ENCODE measurements around the gene UBE2N. TPM values are rescaled to one million over a fixed set of nuclear protein-coding genes. Genes with fewer than 3 reads are reported as not detected.

Gene UBE2N, protein sequence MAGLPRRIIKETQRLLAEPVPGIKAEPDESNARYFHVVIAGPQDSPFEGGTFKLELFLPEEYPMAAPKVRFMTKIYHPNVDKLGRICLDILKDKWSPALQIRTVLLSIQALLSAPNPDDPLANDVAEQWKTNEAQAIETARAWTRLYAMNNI
- 100 to 1,000 TPM; 157 to 189 TPM for total RNA-seq

DNA sequence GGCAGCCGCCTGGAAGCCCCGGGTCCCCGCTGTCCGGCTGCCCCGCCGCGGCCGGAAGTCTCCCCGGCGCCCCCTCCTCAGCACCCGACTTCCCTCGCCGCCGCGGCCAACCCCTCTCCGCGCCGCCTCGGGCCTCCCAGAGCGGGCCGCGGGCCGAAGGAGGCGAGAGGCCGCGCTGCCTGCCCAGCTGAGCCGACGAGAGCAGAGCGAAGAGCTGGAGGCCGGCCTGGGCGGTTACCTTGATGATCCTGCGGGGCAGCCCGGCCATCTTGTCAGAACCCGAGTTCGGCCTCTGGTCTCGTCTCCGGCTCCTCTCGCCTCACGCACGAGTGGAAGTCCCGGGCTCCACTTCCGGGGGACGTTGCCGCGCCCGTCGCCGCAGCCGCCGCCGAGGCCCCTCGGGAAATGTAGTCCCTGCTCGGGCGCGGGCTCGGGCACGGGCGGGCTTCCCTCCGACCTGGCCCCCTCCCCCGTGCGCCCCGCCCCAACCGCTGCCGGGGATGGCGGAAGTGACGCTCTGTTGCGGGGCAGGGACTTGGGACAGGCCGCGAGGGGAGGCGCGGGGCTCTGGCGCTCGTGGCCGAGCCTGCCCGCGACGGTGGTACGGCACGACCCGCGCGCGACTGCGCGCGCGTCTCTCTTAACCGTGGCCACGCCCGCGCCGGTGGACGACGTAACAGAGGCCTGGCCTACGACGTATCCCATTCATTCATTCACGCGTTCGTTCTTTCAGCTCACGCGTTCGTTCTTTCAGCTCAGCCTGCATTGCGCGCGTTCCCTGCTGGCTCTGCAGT is at the start of gene UBE2N:
Gene UBE2N (minus strand): TSS at position 331 of the 794 bp plus-strand sequence. CDS start 63 bp downstream, at position 268.
- peak; percentile 96 for DNase-seq
- ChIA-PET POLR2A (no interaction called here), CTCF (no interaction called here)
- Mint-ChIP-seq H3K4me3 (peak within 1 kb of the TSS; percentile 89), H3K4me1 (peaks cover 50% of the 10 kb centered on the region), H3K27me3 (no peaks in the 10 kb centered on the region), H3K27ac (peak within 1 kb of the TSS; percentile 98), H3K9me3 (no peaks in the 10 kb centered on the region), H3K36me3 (ENCODE audit: low read depth) (peaks cover 2% of the 10 kb centered on the region)

DNA sequence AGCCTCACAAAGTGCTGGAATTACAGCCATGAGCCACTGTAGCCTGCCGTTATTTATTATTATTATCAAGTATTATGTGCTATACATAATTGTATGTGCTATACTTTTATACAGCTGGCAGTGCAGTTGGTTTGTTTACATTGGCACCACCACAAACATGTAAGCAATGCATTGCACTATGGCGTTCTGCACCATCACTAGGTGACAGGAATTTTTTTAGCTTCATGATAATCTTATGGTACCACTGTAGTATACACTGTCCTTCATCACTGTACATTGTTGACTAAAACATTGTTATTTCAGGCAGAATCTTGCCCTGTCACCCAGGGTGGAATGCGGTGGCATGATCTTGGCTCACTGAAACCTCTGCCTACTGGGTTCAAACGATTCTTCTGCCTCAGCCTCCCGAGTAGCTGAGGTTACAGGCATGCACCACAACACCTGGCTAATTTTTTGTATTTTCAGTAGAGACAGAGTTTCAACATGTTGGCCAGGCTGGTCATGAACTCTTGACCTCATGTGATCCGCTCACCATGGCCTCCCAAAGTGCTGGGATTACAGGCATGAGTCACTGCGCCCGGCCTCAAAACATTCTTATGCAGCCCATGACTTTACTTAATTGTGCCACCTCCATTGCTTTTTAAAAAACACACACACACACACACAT is 42.7 kb upstream of the UBE2N start:
- Mint-ChIP-seq H3K27me3 (no peaks in the 10 kb centered on the region), H3K4me1 (no peaks in the 10 kb centered on the region), H3K27ac (no peak overlapping the region), H3K9me3 (no peaks in the 10 kb centered on the region), H3K36me3 (ENCODE audit: low read depth) (peaks cover 26% of the 10 kb centered on the region), H3K4me3 (no peak overlapping the region)
- DNase-seq: no peak
- POLR2A ChIA-PET: interaction anchor here (0.6 kb wide), 1 partner anchor 18 kb away, joined by 4 read pairs; no protein-coding TSS in a partner anchor
- CTCF ChIA-PET: interaction anchor here (0.8 to 1.8 kb wide), 5 partner anchors 10 to 227 kb away, joined by 3 to 4 read pairs (median 3); no protein-coding TSS in a partner anchor

DNA sequence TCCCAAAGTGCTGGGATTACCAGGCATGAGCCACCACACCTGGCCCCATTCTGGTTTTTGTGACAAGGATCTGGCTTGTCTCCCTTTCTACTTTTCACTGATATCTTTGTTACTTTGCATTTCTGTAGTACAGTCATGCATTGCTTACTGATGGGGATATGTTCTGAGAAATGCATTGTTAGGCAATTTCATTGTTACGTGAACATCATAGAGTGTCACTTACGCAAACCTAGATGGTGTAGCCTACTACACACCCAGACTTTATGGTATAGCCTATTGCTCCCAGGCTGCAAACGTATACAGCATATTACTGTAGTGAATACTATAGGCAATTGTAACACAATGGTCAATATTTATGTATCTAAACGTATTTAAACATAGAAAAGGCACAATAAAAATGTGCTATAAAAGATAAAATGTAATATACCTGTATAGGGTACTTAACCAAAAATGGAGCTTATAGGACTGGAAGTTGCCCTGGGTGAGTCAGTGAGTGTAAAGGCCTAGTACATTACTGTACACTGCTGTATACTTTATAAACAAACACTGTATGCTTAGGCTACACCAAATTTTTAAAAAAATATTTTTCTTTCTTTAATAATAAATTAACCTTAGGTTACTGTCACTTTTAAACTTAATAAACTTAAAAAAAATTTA is 41.5 kb upstream of the UBE2N start:
- no peak overlapping the region for H3K27ac Mint-ChIP-seq
- no peak overlapping the region for H3K4me3 Mint-ChIP-seq
- DNase-seq: no peak
- H3K9me3 Mint-ChIP-seq: no peaks in the 10 kb centered on the region
- H3K36me3 Mint-ChIP-seq (ENCODE audit: low read depth): peaks cover 22% of the 10 kb centered on the region
- H3K27me3 Mint-ChIP-seq: no peaks in the 10 kb centered on the region
- ChIA-PET CTCF (interaction anchor here (0.5 to 1.8 kb wide), 4 partner anchors 11 to 1040 kb away, joined by 3 to 4 read pairs (median 4); no protein-coding TSS in a partner anchor), POLR2A (no interaction called here)
- no peaks in the 10 kb centered on the region for H3K4me1 Mint-ChIP-seq

DNA sequence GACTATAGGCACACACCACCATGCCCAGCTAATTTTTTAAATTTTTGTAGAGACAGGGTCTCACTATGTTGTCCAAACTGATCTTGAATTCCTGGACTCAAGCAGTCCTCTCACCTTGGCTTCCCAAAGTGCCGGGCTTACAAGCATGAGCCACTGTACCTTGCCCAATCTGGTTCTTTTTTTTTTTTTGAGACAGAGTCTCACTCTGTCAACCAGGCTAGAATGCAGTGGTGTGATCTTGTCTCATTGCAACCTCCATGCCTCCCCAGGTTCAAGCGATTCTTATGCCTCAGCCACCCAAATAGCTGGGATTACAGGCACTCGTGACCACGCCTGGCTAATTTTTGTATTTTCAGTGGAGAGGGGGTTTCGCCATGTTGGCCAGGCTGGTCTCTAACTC is 41.0 kb upstream of the UBE2N start:
- H3K27ac Mint-ChIP-seq: no peak overlapping the region
- no peak overlapping the region for H3K4me3 Mint-ChIP-seq
- H3K9me3 Mint-ChIP-seq: no peaks in the 10 kb centered on the region
- no peaks in the 10 kb centered on the region for H3K27me3 Mint-ChIP-seq
- no peaks in the 10 kb centered on the region for H3K4me1 Mint-ChIP-seq
- no peak for DNase-seq
- ChIA-PET POLR2A (no interaction called here), CTCF (interaction anchor here (0.6 to 1.8 kb wide), 4 partner anchors 12 to 616 kb away, joined by 3 to 4 read pairs (median 4); no protein-coding TSS in a partner anchor)
- H3K36me3 Mint-ChIP-seq (ENCODE audit: low read depth): peaks cover 27% of the 10 kb centered on the region

DNA sequence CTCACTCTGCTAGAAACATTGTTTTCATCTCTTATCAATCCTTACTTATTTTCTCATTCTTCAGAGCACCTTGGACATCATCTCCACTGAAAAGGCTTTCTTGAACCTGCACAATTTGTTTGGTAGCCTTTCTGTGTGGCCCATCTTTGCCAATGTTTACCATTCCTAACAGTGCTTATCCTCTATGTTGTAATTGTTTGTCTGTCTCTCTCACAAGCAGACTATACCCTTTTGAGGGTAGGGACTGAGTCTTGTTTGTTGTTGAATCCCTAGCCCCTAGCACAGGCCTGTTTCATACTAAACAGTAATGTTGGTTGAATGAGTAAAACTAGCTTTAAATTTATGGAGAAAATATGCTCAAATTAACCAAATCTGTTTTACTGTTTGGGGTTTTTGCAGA is 34.8 kb upstream of the UBE2N start:
- Mint-ChIP-seq H3K9me3 (no peaks in the 10 kb centered on the region), H3K27ac (no peak overlapping the region), H3K36me3 (ENCODE audit: low read depth) (peaks cover 26% of the 10 kb centered on the region), H3K27me3 (no peaks in the 10 kb centered on the region), H3K4me3 (no peak overlapping the region), H3K4me1 (no peaks in the 10 kb centered on the region)
- ChIA-PET CTCF (interaction anchor here (0.6 to 0.7 kb wide), 2 partner anchors 9 to 57 kb away, joined by 3 to 4 read pairs; no protein-coding TSS in a partner anchor), POLR2A (no interaction called here)
- no peak for DNase-seq

DNA sequence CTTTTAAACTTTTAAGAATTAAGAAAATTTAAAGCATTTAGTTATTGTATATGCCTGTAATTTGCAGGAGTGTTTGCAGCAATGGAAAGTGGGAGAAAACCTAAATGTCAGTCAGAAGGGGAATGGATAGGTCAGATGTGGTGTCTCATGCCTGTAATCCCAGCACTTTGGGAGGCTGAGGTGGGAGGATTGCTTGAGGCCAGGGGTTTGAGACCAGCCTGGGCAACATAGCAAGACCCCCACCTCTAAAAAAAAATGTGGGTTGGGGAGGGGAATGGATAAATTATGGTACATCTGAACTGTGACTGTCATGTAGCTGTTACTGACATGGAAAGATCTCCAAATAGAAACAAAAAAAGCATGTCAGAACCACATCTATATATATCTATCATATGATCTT is 27.6 kb upstream of the UBE2N start:
- ChIA-PET CTCF (interaction anchor here (0.6 to 1.3 kb wide), 2 partner anchors 34 to 920 kb away, joined by 3 to 4 read pairs; no protein-coding TSS in a partner anchor), POLR2A (no interaction called here)
- Mint-ChIP-seq H3K36me3 (ENCODE audit: low read depth) (peaks cover 26% of the 10 kb centered on the region), H3K4me3 (no peak overlapping the region), H3K9me3 (no peaks in the 10 kb centered on the region), H3K4me1 (peaks cover 36% of the 10 kb centered on the region), H3K27ac (peak overlapping the region; percentile 21), H3K27me3 (no peaks in the 10 kb centered on the region)
- DNase-seq: no peak

DNA sequence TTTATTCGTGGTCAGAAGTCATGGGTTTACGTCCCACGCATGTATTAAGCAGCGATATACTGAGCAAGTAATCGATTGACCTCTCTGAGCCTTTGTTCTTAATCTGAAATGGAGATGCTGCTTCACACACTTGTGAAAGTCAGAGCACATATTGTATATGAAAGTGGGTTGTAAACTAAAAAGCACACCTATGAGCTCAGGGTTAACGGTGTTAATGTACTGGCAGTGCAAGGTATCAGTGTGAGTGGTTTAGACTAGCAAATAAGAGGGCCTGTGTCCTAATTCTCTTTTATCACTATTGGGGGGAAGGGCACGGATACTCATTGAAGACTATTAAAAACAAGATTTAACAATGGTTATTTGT is 26.2 kb upstream of the UBE2N start:
- H3K4me1 Mint-ChIP-seq: peaks cover 36% of the 10 kb centered on the region
- peak overlapping the region; percentile 90 for H3K27ac Mint-ChIP-seq
- no peaks in the 10 kb centered on the region for H3K27me3 Mint-ChIP-seq
- no peak for DNase-seq
- POLR2A ChIA-PET: no interaction called here
- peak overlapping the region; percentile 93 for H3K4me3 Mint-ChIP-seq
- CTCF ChIA-PET: interaction anchor here (0.6 to 2.4 kb wide), 10 partner anchors 10 to 633 kb away, joined by 3 to 10 read pairs (median 4); no protein-coding TSS in a partner anchor
- H3K9me3 Mint-ChIP-seq: no peaks in the 10 kb centered on the region
- H3K36me3 Mint-ChIP-seq (ENCODE audit: low read depth): peaks cover 24% of the 10 kb centered on the region

DNA sequence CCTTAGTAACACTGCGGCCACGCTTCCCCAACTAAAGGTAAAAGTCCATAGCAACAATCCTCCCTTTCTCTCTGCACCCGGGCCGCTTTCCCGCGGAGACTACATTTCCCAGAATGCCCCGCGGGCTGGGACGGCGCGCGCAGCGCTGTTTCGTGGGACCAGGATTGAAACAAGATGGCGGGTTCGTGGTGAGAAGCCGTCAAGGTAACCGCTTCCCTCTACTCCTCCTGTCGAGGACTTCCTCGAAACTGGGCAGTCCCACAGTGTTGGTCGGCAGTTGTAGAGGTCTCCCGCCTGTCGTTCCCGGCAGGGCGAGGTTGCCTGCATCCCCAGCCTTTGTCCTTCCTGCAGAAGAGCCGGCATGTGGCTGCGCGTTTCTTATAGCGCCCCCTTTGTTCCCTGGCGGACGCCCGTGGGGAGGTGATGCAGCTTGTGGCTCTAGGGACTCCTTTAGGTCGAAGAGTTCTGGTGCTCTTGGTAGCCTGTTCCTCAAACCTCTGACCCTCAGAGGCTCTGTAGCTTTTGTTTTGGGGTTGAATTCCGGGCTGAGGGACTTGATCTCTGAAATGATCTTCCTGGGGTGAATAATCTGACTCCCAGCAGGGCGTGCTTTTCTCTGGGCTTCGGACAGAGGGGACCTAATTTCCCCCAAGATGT is 25.7 kb upstream of the UBE2N start, which contains the start of gene MRPL42:
Gene MRPL42 (plus strand): TSS at position 164 of the 657 bp plus-strand sequence. CDS start 1,772 bp downstream, outside the sequence.
- Mint-ChIP-seq H3K4me1 (peaks cover 36% of the 10 kb centered on the region), H3K9me3 (no peaks in the 10 kb centered on the region)
- POLR2A ChIA-PET: no interaction called here

DNA sequence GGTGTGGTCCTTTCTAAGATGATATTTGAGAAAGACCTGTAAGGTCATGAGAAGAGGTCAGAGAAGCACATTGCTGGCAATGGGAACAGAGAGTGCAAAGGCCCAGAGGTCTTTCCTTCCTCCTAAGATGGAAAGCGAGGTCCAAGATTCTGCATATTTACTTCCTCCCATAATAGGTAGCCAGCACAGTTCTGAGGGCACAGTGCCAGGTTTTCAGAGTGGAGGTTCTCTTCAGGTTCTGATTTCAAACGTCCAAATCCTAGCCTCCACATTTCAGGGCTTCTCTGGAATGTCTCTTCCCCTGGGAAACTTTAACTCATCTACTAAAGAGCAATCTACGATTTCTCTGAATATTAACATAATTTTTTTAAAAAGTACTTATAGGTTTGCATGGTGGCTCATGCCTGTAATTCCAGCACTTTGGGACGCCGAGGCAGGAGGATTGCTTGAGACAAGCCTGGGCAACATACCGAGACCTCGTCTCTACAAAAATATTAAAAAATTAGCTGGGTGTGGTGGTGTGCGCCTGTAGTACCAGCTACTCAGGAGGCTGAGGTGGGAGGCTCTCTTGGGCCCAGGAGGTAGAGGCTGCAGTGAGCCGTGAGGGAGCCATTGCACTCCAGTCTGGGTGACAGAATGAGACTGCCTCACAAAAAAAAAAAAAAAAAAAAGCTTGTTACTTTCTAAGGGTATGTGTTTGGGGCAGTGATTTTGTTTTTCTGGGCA is 25.0 kb upstream of the UBE2N start:
- Mint-ChIP-seq H3K36me3 (ENCODE audit: low read depth) (peaks cover 24% of the 10 kb centered on the region), H3K27ac (peak overlapping the region; percentile 90), H3K9me3 (no peaks in the 10 kb centered on the region), H3K4me1 (peaks cover 36% of the 10 kb centered on the region), H3K4me3 (peak overlapping the region; percentile 93), H3K27me3 (no peaks in the 10 kb centered on the region)
- POLR2A ChIA-PET: interaction anchor here (0.7 kb wide), 1 partner anchor 17 kb away, joined by 4 read pairs; no protein-coding TSS in a partner anchor
- DNase-seq: no peak
- CTCF ChIA-PET: interaction anchor here (0.6 to 2.4 kb wide), 8 partner anchors 12 to 635 kb away, joined by 3 to 10 read pairs (median 5); no protein-coding TSS in a partner anchor

More for the DNA sequence above, 25.7 kb upstream of the UBE2N start, which contains the start of gene MRPL42:
- CTCF ChIA-PET: interaction anchor here (0.6 to 2.4 kb wide), 11 partner anchors 11 to 634 kb away, joined by 3 to 10 read pairs (median 4); no protein-coding TSS in a partner anchor
- DNase-seq: peak; percentile 93
- Mint-ChIP-seq H3K27me3 (no peaks in the 10 kb centered on the region), H3K4me3 (peak within 1 kb of the TSS; percentile 93), H3K36me3 (ENCODE audit: low read depth) (peaks cover 24% of the 10 kb centered on the region), H3K27ac (peak within 1 kb of the TSS; percentile 90)

DNA sequence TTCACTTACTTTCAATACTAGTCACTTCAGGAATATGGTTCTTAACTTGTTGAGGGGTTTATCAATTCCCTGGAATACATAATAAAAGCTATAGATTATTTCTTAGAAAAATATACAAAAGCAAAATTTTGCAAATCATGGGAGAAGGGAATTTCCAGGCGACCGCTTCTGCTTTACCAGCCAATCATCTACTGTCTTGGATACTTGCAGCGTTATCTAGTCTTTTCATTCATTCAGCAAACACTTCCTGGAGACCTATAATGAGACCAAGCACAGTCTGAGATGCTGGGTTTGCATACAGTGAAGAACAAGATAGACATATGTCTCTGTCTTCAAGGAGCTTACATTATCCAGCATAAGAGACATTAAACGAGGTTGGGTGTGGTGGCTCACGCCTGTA is 24.1 kb upstream of the UBE2N start:
- POLR2A ChIA-PET: interaction anchor here (0.7 kb wide), 1 partner anchor 18 kb away, joined by 4 read pairs; no protein-coding TSS in a partner anchor
- Mint-ChIP-seq H3K27me3 (no peaks in the 10 kb centered on the region), H3K4me3 (no peak overlapping the region), H3K4me1 (peaks cover 36% of the 10 kb centered on the region), H3K36me3 (ENCODE audit: low read depth) (peaks cover 18% of the 10 kb centered on the region), H3K27ac (no peak overlapping the region), H3K9me3 (no peaks in the 10 kb centered on the region)
- DNase-seq: no peak
- CTCF ChIA-PET: interaction anchor here (0.6 to 1.3 kb wide), 2 partner anchors 22 to 1296 kb away, joined by 3 read pairs; no protein-coding TSS in a partner anchor

DNA sequence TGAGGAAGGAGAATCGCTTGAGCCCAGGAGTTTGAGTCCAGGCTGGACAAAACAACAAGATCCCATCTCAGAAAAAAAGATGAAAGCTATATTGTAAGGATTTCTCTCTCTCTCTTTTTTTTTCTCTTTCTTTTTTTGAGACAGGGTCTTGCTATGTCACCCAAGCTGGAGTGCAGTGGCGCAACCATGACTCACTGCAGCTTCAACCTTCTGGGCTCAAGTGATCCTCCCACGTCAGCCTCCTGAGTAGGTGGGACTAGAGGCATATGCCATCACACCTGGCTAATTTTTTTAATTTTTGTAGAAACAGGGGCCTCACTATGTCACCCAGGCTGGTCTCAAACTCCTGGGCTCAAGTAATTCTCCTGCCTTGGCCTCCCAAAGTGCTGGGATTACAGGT is 19.8 kb upstream of the UBE2N start:
- H3K4me3 Mint-ChIP-seq: no peak overlapping the region
- no peaks in the 10 kb centered on the region for H3K9me3 Mint-ChIP-seq
- no peak for DNase-seq
- no peak overlapping the region for H3K27ac Mint-ChIP-seq
- H3K36me3 Mint-ChIP-seq (ENCODE audit: low read depth): no peaks in the 10 kb centered on the region
- CTCF ChIA-PET: interaction anchor here (1.1 kb wide), 1 partner anchor 640 kb away, joined by 3 read pairs; no protein-coding TSS in a partner anchor
- POLR2A ChIA-PET: no interaction called here
- H3K27me3 Mint-ChIP-seq: peaks cover 2% of the 10 kb centered on the region
- peaks cover 5% of the 10 kb centered on the region for H3K4me1 Mint-ChIP-seq

Measured in activated CD4-positive, alpha-beta T cell treated with anti-CD3 and anti-CD28 coated beads, Interleukin-2, amount 10 ng/mL, durations not matched to agents 7 days and 5 days (primary cell).